H9 (cell line): ENCODE data around the gene FNIP2. TPM values are rescaled to one million over a fixed set of nuclear protein-coding genes. Genes with fewer than 3 reads are reported as not detected.

Experiments
- DNase-seq: peaks from one replicate; pipeline ENCODE4 v3.0.0-alpha.2; 2017
- H2AFZ ChIP-seq: one replicate; pipeline ENCODE4 v1.6.1; 2013; ENCODE audit warnings: mild to moderate bottlenecking, low read length, control low read depth, moderate library complexity
- H2AK5ac ChIP-seq: 2 replicates; pipeline ENCODE4 v1.6.1; 2013; ENCODE audit warnings: low read length, control low read depth, mixed read lengths; ENCODE audit not compliant: insufficient read length
- H2BK120ac ChIP-seq: one replicate; pipeline ENCODE4 v1.6.1; 2013; ENCODE audit warnings: low read depth, mild to moderate bottlenecking, low read length, control low read depth, inconsistent platforms; ENCODE audit not compliant: poor library complexity, severe bottlenecking
- H2BK12ac ChIP-seq: 2 replicates; pipeline ENCODE4 v1.6.1; 2013; ENCODE audit warnings: low read length, control low read depth, mixed read lengths, low read depth; ENCODE audit not compliant: insufficient read length
- H2BK15ac ChIP-seq: 2 replicates; pipeline ENCODE4 v1.6.1; 2013; ENCODE audit warnings: low read depth, low read length, control low read depth
- H2BK20ac ChIP-seq: one replicate; pipeline ENCODE4 v1.6.1; 2013; ENCODE audit warnings: low read depth, mild to moderate bottlenecking, low read length, control low read depth, inconsistent platforms; ENCODE audit not compliant: poor library complexity, severe bottlenecking
- H2BK5ac ChIP-seq: 2 replicates; pipeline ENCODE4 v1.6.1; 2013; ENCODE audit warnings: low read length, control low read depth, mixed read lengths; ENCODE audit not compliant: insufficient read length
- H3K14ac ChIP-seq: 2 replicates; pipeline ENCODE4 v1.6.1; 2013; ENCODE audit warnings: low read length, control low read depth; ENCODE audit not compliant: insufficient read depth
- H3K18ac ChIP-seq: 2 replicates; pipeline ENCODE4 v1.6.1; 2013; ENCODE audit warnings: low read depth, mild to moderate bottlenecking, mixed read lengths, low read length, control low read depth; ENCODE audit not compliant: insufficient read length
- H3K23ac ChIP-seq: 2 replicates; pipeline ENCODE4 v1.6.1; 2013; ENCODE audit warnings: low read length, control low read depth, mixed read lengths, low read depth; ENCODE audit not compliant: insufficient read length
- H3K23me2 ChIP-seq: 2 replicates; pipeline ENCODE4 v1.6.1; 2013; ENCODE audit warnings: low read depth, mild to moderate bottlenecking, mixed read lengths, low read length, control low read depth; ENCODE audit not compliant: insufficient read length, poor library complexity, severe bottlenecking
- H3K27ac ChIP-seq: 2 replicates; pipeline ENCODE4 v1.5.1; 2013; ENCODE audit warnings: low read length, control low read depth, mixed read lengths, low read depth; ENCODE audit not compliant: insufficient read length
- H3K27me3 ChIP-seq: 2 replicates; pipeline ENCODE4 v1.6.1; 2013; ENCODE audit warnings: low read length, control low read depth, inconsistent platforms; ENCODE audit not compliant: insufficient read depth
- H3K4ac ChIP-seq: 2 replicates; pipeline ENCODE4 v1.6.1; 2013; ENCODE audit warnings: low read depth, mild to moderate bottlenecking, control low read depth, inconsistent platforms, low read length, moderate library complexity
- H3K4me1 ChIP-seq: 2 replicates; pipeline ENCODE4 v1.6.1; 2013; ENCODE audit warnings: low read length, control low read depth, inconsistent platforms; ENCODE audit not compliant: insufficient read depth
- H3K4me2 ChIP-seq: 2 replicates; pipeline ENCODE4 v1.6.1; 2013; ENCODE audit warnings: low read length, control low read depth, mixed read lengths; ENCODE audit not compliant: insufficient read length, insufficient read depth
- H3K56ac ChIP-seq: 2 replicates; pipeline ENCODE4 v1.6.1; 2013; ENCODE audit warnings: low read depth, mild to moderate bottlenecking, mixed read lengths, low read length, control low read depth; ENCODE audit not compliant: insufficient read length
- H3K79me1 ChIP-seq: 2 replicates; pipeline ENCODE4 v1.6.1; 2013; ENCODE audit warnings: low read depth, mild to moderate bottlenecking, moderate library complexity, low read length, control low read depth, inconsistent platforms; ENCODE audit not compliant: insufficient read depth, poor library complexity, severe bottlenecking
- H3K79me2 ChIP-seq: 2 replicates; pipeline ENCODE4 v1.6.1; 2013; ENCODE audit warnings: low read length, control low read depth, inconsistent platforms; ENCODE audit not compliant: insufficient read depth
- H3K9ac ChIP-seq: 2 replicates; pipeline ENCODE4 v1.6.1; 2013; ENCODE audit warnings: low read length, control low read depth, mixed read lengths; ENCODE audit not compliant: insufficient read length; ENCODE audit errors: extremely low read depth
- H3K9me3 ChIP-seq: one replicate; pipeline ENCODE4 v1.6.1; 2013; ENCODE audit warnings: low read depth, low read length, inconsistent platforms; ENCODE audit not compliant: control insufficient read depth
- H3T11ph ChIP-seq: one replicate; pipeline ENCODE4 v1.6.1; 2013; ENCODE audit warnings: mild to moderate bottlenecking, low read length, control low read depth, inconsistent platforms
- H4K20me1 ChIP-seq: one replicate; pipeline ENCODE4 v1.6.1; 2013; ENCODE audit not compliant: control insufficient read depth, insufficient read length, insufficient read depth
- H4K5ac ChIP-seq: 2 replicates; pipeline ENCODE4 v1.6.1; 2013; ENCODE audit warnings: low read depth, mild to moderate bottlenecking, mixed read lengths, low read length, control low read depth; ENCODE audit not compliant: insufficient read length
- H4K8ac ChIP-seq: replicated peaks from 2 replicates; pipeline ENCODE4 v1.6.1; 2013; ENCODE audit warnings: low read length, control low read depth, mixed read lengths, low read depth; ENCODE audit not compliant: insufficient read length
- H4K91ac ChIP-seq: 2 replicates; pipeline ENCODE4 v1.6.1; 2013; ENCODE audit warnings: low read depth, mild to moderate bottlenecking, moderate library complexity, mixed read lengths, low read length, control low read depth; ENCODE audit not compliant: insufficient read length
- H3K27ac Mint-ChIP-seq, 3 experiments: 2 replicates in 2 of 3; 3 replicates in 1 of 3; pipeline ENCODE4 v1.8.0; 2020 to 2021; ENCODE audit warnings: mixed read lengths in 3 of 3, mild to moderate bottlenecking in 1 of 3, moderate library complexity in 1 of 3
- H3K27me3 Mint-ChIP-seq: 2 replicates; pipeline ENCODE4 v1.8.0; 2021; ENCODE audit warnings: low read depth, mild to moderate bottlenecking, moderate library complexity, mixed read lengths
- H3K36me3 Mint-ChIP-seq, 3 experiments: 2 replicates in 2 of 3; 3 replicates in 1 of 3; pipeline ENCODE4 v1.8.0; 2020 to 2021; ENCODE audit warnings: low read depth in 3 of 3, mixed read lengths in 3 of 3; ENCODE audit not compliant: insufficient read depth in 1 of 3
- H3K4me1 Mint-ChIP-seq, 2 experiments: 2 replicates each; pipeline ENCODE4 v1.8.0; 2020; ENCODE audit warnings: mixed read lengths in 2 of 2
- H3K4me3 Mint-ChIP-seq, 2 experiments: 2 replicates in 1 of 2; 3 replicates in 1 of 2; pipeline ENCODE4 v1.8.0; 2020 to 2021; ENCODE audit warnings: mild to moderate bottlenecking in 2 of 2, mixed read lengths in 2 of 2, moderate library complexity in 1 of 2
- H3K9me3 Mint-ChIP-seq, 2 experiments: 2 replicates in 1 of 2; 3 replicates in 1 of 2; pipeline ENCODE4 v1.8.0; 2020; ENCODE audit warnings: mild to moderate bottlenecking in 2 of 2, mixed read lengths in 2 of 2, moderate library complexity in 1 of 2
- CTCF ChIP-seq: fragments of 200-600 bp; sonication (generic); conservative IDR thresholded peaks from 3 replicates; pipeline ENCODE4 v1.8.0; 2021; ENCODE audit warnings: antibody characterized with exemption, mild to moderate bottlenecking
- WGBS: extraction: QIAGEN DNeasy Blood & Tissue Kit; methylation state at CpG from one replicate; pipeline ENCODE4 v1.1.7; 2013; ENCODE audit warnings: missing lambda C conversion rate, low lambda C conversion rate, mixed read lengths; ENCODE audit not compliant: insufficient read length; ENCODE audit errors: extremely low coverage; 5-methylcytosine and 5-hydroxymethylcytosine counted together
- total RNA-seq: library from RNA; stranded (reverse); gene quantifications from 2 replicates; pipeline ENCODE4 v1.2.1, GENCODE V29; 2021

FNIP2 gene
- total RNA-seq, 1 experiment from 2014 or later = 9.6 TPM

GRCh38 chr4:158913766-158914165 lies 144.9 kb downstream of the FNIP2 start:
- Histone ChIP-seq H3K18ac (no peak overlapping the region), H4K20me1 (no peaks in the 10 kb centered on the region), H3K79me2 (no peaks in the 10 kb centered on the region), H3K14ac (no peak overlapping the region), H2BK15ac (no peak overlapping the region), H3K4ac (no peak overlapping the region), H3T11ph (no peak overlapping the region), H2BK5ac (no peak overlapping the region), H3K27me3 (no peaks in the 10 kb centered on the region), H3K23ac (no peak overlapping the region), H2AFZ (no peak overlapping the region), H2BK120ac (no peak overlapping the region), H3K56ac (no peak overlapping the region), H3K27ac (no peak overlapping the region), H2BK12ac (no peak overlapping the region), H4K8ac (no peak overlapping the region), H4K5ac (no peak overlapping the region), H3K23me2 (no peaks in the 10 kb centered on the region), H3K9me3 (no peaks in the 10 kb centered on the region), H3K9ac (no peak overlapping the region), H2AK5ac (no peak overlapping the region), H3K79me1 (no peaks in the 10 kb centered on the region), H4K91ac (no peak overlapping the region), H3K4me2 (no peak overlapping the region), H3K4me1 (no peaks in the 10 kb centered on the region), H2BK20ac (no peak overlapping the region)
- peaks cover 8 to 17% of the 10 kb centered on the region in 2 experiments for H3K4me1 Mint-ChIP-seq
- H3K36me3 Mint-ChIP-seq = no peaks in the 10 kb centered on the region
- no peak overlapping the region for H3K27ac Mint-ChIP-seq
- DNase-seq = no peak
- H3K9me3 Mint-ChIP-seq = no peaks in the 10 kb centered on the region
- H3K27me3 Mint-ChIP-seq = no peaks in the 10 kb centered on the region
- no peak overlapping the region for H3K4me3 Mint-ChIP-seq
- no CpG with 5 or more reads among the region's 5 CpGs for WGBS
- TF ChIP-seq CTCF = no peak
